K562 (cell line): ENCODE results near the gene ZNF597. TPM values are rescaled to one million over a fixed set of nuclear protein-coding genes. Genes with fewer than 3 reads are reported as not detected.
A peak's percentile ranks its signal among the peaks of the same experiment; 100 is the strongest.

Experiments used
- CBX2 ChIP-seq: fragments of 200-600 bp; sonication (generic); IDR thresholded peaks from one replicate; pipeline ENCODE4 v1.6.1; 2012; ENCODE audit warnings: mild to moderate bottlenecking, low read length, inconsistent platforms; ENCODE audit not compliant: insufficient read depth, poor library complexity, severe bottlenecking
- HSF4 ChIP-seq: fragments of 250-450 bp; sonication (Bioruptor Pico); IDR thresholded peaks from 2 replicates; pipeline ENCODE4 v2.1.2; 2022; ENCODE audit warnings: mild to moderate bottlenecking, moderate library complexity, borderline replicate concordance
- KDM1A ChIP-seq, 2 experiments: fragments of 450-650 bp; IDR thresholded peaks; 2 replicates each; pipeline ENCODE4 v1.6.1; 2016; ENCODE audit warnings: mild to moderate bottlenecking in 2 of 2
- KLF16 ChIP-seq: IDR thresholded peaks from 2 replicates; pipeline ENCODE4 v1.6.1; 2016; ENCODE audit warnings: antibody characterized with exemption
- MCM7 ChIP-seq, 2 experiments: fragments of 450-650 bp; IDR thresholded peaks; 2 replicates each; pipeline ENCODE4 v1.6.1; 2016 to 2018
- PCBP2 ChIP-seq: fragments of 200-400 bp; formaldehyde crosslinking; IDR thresholded peaks from 2 replicates; pipeline ENCODE4 v1.6.1; 2018; ENCODE audit warnings: low read length, low read depth, mild to moderate bottlenecking, moderate library complexity; ENCODE audit not compliant: poor library complexity, severe bottlenecking
- ZNF785 ChIP-seq: fragments of 250-450 bp; sonication (Bioruptor Pico); IDR thresholded peaks from 2 replicates; pipeline ENCODE4 v1.4.0; 2020; ENCODE audit warnings: mild to moderate bottlenecking
- polyA plus RNA-seq, 8 experiments: library from polyadenylated mRNA; depleted of rRNA in 4 of 8; stranded (reverse) in 5 of 8; unstranded in 3 of 8; fragments of >200 nt; fragmentation: Nextera tagmentation in 2 of 8; fragmentation: Illumina TruSeq in 1 of 8; extraction: Ambion mirVana in 2 of 8; extraction: Trizol in 1 of 8; gene quantifications; 2 replicates each; pipeline versions ENCODE4 v1.2.1 to v1.2.3, GENCODE V29; 2011 to 2014; ENCODE audit warnings: inconsistent platforms in 1 of 8, missing spikeins in 1 of 8
- total RNA-seq, 7 experiments: library from RNA; depleted of rRNA in 6 of 7; stranded (reverse); fragments of >200 nt in 6 of 7; fragmentation: Illumina TruSeq in 2 of 7; extraction: Trizol in 2 of 7; gene quantifications; 2 replicates each; pipeline versions ENCODE4 v1.2.1 to v1.2.3, GENCODE V29; 2011 to 2021; ENCODE audit warnings: low replicate concordance in 1 of 7
- TF ChIP-seq, protein P1 (sequence below): sonication (generic); formaldehyde crosslinking; IDR thresholded peaks from 2 replicates; pipeline ENCODE4 v1.8.1; 2023; ENCODE audit warnings: mild to moderate bottlenecking, missing genetic modification reagents
- TF ChIP-seq, protein P2 (sequence below): sonication (generic); formaldehyde crosslinking; IDR thresholded peaks from 2 replicates; pipeline ENCODE4 v1.8.0; 2023; ENCODE audit warnings: mild to moderate bottlenecking, missing genetic modification reagents
- TF ChIP-seq, protein P3 (sequence below): fragments of 250-450 bp; sonication (Bioruptor Pico); IDR thresholded peaks from 2 replicates; pipeline ENCODE4 v1.5.0; 2021; ENCODE audit warnings: mild to moderate bottlenecking, moderate library complexity

Gene ZNF597
- total and polyA plus RNA-seq, 9 of the 15 experiments (the other 6 are each of a cell fraction or from before 2014, with no cell fraction given): 0.14 to 0.68 (median 0.42) TPM

DNA sequence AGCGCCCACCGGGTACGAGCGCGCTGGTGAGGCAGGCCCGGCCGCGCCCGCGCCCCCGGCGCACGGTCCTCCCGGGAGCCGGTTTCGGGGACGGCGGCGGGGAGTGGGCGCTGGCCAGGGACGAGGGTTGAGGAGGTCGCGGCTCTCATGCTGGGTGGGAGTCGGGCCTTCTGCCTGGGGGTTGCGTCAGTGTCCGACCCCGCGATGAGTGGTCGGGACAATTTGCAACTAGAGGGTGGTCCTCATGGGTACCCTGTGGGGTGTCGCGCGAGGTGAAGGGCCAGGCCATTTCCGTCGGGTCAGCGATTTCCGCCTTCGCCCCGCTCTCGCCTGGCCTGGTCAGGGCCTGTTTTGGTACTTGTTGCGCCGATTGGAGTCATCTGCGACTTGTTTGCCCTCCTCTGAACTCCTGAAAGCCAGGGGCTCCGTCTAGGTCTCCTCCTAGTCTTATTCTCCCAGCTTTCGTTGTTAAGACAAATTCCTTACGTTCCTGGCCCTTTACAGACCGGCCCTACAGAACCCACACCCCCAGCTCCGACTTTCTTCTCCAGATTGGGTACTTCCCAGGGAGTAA is 15.1 kb upstream of the ZNF597 start (continued):
- TF ChIP-seq, protein P1, sequence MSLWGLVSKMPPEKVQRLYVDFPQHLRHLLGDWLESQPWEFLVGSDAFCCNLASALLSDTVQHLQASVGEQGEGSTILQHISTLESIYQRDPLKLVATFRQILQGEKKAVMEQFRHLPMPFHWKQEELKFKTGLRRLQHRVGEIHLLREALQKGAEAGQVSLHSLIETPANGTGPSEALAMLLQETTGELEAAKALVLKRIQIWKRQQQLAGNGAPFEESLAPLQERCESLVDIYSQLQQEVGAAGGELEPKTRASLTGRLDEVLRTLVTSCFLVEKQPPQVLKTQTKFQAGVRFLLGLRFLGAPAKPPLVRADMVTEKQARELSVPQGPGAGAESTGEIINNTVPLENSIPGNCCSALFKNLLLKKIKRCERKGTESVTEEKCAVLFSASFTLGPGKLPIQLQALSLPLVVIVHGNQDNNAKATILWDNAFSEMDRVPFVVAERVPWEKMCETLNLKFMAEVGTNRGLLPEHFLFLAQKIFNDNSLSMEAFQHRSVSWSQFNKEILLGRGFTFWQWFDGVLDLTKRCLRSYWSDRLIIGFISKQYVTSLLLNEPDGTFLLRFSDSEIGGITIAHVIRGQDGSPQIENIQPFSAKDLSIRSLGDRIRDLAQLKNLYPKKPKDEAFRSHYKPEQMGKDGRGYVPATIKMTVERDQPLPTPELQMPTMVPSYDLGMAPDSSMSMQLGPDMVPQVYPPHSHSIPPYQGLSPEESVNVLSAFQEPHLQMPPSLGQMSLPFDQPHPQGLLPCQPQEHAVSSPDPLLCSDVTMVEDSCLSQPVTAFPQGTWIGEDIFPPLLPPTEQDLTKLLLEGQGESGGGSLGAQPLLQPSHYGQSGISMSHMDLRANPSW: no peak
- TF ChIP-seq PCBP2 (no peak), CBX2 (no peak), KDM1A (IDR thresholded peaks at IDR 0.05) (no peak), ZNF785 (CRISPR knock-in tag) (no peak), HSF4 (CRISPR knock-in tag) (no peak), KLF16 (no peak), MCM7 (IDR thresholded peaks at IDR 0.05) (no peak)
- TF ChIP-seq, protein P2, sequence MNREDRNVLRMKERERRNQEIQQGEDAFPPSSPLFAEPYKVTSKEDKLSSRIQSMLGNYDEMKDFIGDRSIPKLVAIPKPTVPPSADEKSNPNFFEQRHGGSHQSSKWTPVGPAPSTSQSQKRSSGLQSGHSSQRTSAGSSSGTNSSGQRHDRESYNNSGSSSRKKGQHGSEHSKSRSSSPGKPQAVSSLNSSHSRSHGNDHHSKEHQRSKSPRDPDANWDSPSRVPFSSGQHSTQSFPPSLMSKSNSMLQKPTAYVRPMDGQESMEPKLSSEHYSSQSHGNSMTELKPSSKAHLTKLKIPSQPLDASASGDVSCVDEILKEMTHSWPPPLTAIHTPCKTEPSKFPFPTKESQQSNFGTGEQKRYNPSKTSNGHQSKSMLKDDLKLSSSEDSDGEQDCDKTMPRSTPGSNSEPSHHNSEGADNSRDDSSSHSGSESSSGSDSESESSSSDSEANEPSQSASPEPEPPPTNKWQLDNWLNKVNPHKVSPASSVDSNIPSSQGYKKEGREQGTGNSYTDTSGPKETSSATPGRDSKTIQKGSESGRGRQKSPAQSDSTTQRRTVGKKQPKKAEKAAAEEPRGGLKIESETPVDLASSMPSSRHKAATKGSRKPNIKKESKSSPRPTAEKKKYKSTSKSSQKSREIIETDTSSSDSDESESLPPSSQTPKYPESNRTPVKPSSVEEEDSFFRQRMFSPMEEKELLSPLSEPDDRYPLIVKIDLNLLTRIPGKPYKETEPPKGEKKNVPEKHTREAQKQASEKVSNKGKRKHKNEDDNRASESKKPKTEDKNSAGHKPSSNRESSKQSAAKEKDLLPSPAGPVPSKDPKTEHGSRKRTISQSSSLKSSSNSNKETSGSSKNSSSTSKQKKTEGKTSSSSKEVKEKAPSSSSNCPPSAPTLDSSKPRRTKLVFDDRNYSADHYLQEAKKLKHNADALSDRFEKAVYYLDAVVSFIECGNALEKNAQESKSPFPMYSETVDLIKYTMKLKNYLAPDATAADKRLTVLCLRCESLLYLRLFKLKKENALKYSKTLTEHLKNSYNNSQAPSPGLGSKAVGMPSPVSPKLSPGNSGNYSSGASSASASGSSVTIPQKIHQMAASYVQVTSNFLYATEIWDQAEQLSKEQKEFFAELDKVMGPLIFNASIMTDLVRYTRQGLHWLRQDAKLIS (CRISPR knock-in tag): peak; percentile 42; the same call in 1 of the 2 replicates
- TF ChIP-seq, protein P3, sequence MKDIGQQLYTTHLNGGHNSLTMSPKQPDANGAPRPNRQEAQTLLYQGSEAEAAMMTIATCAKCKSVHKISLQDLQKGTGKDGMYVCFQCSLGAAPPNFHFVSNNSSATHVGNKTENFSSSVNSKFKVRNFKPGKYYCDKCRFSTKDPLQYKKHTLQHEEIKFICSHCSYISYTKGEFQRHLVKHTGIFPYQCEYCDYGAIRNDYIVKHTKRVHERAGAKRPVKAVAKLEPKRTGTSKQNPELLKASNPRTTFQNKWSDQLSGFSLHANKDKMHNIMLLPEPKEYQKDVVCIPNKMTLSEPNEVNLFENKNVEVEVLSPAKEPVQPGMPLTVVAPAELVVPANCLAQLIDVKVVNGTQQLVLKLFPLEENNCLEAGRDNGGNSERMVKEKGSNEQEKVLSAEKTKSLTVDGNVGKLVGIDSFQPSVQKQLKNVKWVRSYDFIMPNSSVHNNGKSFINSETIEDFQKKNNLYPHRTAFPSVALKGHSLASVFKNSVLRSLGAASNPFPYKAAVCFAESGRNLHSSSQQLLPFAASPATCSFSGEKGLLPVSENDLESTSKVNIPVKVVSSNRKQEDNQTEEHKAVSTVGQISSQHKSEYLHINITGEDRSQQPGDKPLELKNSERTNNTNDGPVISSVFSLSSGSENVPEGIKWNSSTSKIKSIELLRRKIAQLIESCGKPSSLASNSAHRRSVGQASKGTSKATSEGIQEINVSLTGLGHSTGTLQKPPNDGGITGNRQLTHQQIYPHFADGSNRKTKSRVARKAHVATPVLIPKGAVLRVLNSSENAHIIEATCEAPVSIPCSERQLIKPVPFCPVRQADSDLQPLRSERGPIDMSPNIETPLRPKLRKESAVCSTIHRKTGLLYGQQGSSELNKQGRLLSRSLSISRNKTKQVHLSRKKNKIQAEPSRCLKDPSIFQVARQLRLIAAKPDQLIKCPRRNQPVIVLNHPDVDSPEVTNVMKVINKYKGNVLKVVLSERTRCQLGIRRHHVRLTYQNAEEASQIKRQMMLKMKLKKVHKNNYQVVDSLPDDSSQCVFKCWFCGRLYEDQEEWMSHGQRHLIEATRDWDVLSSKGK (CRISPR knock-in tag): no peak
